Parathyroid adenoma (tissue), 2 donors: ENCODE results near the gene TMEM86A.
A peak's percentile ranks its signal among the peaks of the same experiment; 100 is the strongest.

Source experiments
- H2AFZ ChIP-seq: fragments of 300-600 bp; sonication (generic); one replicate; pipeline ENCODE4 v1.7.0; 2017; ENCODE audit warnings: antibody characterized with exemption, mild to moderate bottlenecking
- H3K27ac ChIP-seq: fragments of 300-600 bp; sonication (generic); one replicate; pipeline ENCODE4 v1.7.0; 2017
- H3K27me3 ChIP-seq: fragments of 300-600 bp; sonication (generic); one replicate; pipeline ENCODE4 v1.7.0; 2017; ENCODE audit warnings: low read length; ENCODE audit not compliant: control insufficient read depth, insufficient read depth
- H3K36me3 ChIP-seq: fragments of 300-600 bp; sonication (generic); one replicate; pipeline ENCODE4 v1.7.0; 2017; ENCODE audit warnings: low read length; ENCODE audit not compliant: control insufficient read depth, insufficient read depth
- H3K4me1 ChIP-seq: fragments of 300-600 bp; sonication (generic); one replicate; pipeline ENCODE4 v1.7.0; 2017; ENCODE audit warnings: control low read depth
- H3K4me2 ChIP-seq: fragments of 300-600 bp; sonication (generic); one replicate; pipeline ENCODE4 v1.7.0; 2017; ENCODE audit warnings: low read length
- H3K4me3 ChIP-seq: fragments of 300-600 bp; sonication (generic); one replicate; pipeline ENCODE4 v1.7.0; 2017; ENCODE audit warnings: low read depth, low read length
- H3K79me2 ChIP-seq: fragments of 300-600 bp; sonication (generic); one replicate; pipeline ENCODE4 v1.7.0; 2017; ENCODE audit warnings: control low read depth
- H3K9ac ChIP-seq: fragments of 300-600 bp; sonication (generic); one replicate; pipeline ENCODE4 v1.7.0; 2017; ENCODE audit warnings: mild to moderate bottlenecking
- H3K9me3 ChIP-seq: fragments of 300-600 bp; sonication (generic); one replicate; pipeline ENCODE4 v1.7.0; 2017; ENCODE audit warnings: low read length; ENCODE audit not compliant: control insufficient read depth
- TF ChIP-seq, protein P1 (sequence below): fragments of 300-600 bp; sonication (generic); IDR thresholded peaks from one replicate; pipeline ENCODE4 v1.7.0; 2017; ENCODE audit warnings: antibody characterized with exemption, mild to moderate bottlenecking
- donor health status: primary hyperparathyroidism.

The TMEM86A gene

DNA sequence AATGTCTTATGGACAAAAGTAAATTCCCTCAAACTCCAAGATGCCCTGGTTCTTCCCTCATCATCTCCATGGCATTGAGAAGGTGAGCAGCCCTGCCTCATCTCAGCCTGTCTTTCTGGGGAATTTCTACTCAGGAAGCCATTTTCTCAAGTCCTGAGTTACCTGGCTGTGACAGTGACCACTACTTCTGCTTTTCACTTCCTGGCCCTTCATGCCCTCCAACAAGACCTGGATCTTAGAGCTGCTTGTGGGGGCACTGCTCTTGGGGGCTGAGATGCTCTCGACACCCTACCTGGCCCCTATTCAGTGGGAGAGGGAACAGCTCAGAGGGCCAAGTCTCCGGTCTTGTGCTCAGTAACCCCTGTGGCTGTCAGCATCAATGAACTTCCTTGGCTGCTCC lies 32.9 kb downstream of the TMEM86A start:
- TF ChIP-seq, protein P1, sequence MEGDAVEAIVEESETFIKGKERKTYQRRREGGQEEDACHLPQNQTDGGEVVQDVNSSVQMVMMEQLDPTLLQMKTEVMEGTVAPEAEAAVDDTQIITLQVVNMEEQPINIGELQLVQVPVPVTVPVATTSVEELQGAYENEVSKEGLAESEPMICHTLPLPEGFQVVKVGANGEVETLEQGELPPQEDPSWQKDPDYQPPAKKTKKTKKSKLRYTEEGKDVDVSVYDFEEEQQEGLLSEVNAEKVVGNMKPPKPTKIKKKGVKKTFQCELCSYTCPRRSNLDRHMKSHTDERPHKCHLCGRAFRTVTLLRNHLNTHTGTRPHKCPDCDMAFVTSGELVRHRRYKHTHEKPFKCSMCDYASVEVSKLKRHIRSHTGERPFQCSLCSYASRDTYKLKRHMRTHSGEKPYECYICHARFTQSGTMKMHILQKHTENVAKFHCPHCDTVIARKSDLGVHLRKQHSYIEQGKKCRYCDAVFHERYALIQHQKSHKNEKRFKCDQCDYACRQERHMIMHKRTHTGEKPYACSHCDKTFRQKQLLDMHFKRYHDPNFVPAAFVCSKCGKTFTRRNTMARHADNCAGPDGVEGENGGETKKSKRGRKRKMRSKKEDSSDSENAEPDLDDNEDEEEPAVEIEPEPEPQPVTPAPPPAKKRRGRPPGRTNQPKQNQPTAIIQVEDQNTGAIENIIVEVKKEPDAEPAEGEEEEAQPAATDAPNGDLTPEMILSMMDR = no peak

DNA sequence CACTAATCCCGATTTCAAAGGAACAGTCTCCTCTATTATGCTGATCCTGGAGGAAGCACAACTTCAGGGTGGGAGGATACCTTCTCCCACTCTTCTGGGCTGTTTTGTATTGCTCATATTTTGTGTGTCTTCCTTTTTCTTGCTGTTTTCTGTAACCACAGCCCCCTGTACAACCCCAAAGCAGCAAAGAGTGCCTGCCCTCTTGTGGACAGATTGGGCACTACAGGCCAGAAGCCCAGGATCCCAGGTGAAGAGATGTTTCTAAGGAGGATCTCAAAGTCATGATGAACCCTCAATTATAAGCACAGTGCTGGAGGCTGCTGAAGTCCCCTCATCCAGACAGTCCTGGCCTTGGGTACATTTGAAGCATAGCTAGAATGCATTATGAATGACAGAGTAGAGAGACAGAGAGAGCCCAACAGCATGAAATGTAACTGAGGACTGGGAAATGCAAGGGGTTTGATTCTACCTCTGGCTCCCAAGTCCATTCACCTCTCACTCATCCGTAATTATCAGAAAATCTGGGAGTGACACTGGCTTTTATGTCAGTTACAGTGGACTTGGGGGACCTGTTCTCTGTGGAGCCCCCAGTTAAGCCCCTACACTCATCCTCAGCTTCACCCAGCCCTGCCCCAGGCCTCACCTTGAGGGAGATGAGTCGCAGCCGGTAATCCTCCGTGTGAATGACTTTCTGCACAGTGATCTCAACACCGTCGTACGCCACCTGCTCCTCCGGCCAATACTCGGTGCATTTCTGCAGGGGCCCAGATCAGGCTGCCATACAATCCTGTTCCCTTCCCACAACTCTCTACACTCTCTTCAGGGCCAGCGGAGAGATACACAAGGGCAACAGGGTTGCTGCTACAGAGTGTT lies 33.6 kb downstream of the TMEM86A start:
- Histone ChIP-seq H3K4me2 (no peak overlapping the region), H2AFZ (peak overlapping the region; percentile 53), H3K9ac (no peak overlapping the region), H3K36me3 (no peaks in the 10 kb centered on the region), H3K27me3 (no peaks in the 10 kb centered on the region), H3K79me2 (no peaks in the 10 kb centered on the region), H3K9me3 (no peaks in the 10 kb centered on the region), H3K27ac (no peak overlapping the region), H3K4me1 (no peaks in the 10 kb centered on the region), H3K4me3 (no peak overlapping the region)
- TF ChIP-seq, protein P1 = peak; percentile 89

More for the DNA sequence above, 32.9 kb downstream of the TMEM86A start:
- Histone ChIP-seq H3K4me2 (no peak overlapping the region), H3K27me3 (no peaks in the 10 kb centered on the region), H3K9me3 (no peaks in the 10 kb centered on the region), H2AFZ (no peak overlapping the region), H3K27ac (no peak overlapping the region), H3K79me2 (no peaks in the 10 kb centered on the region), H3K4me1 (no peaks in the 10 kb centered on the region), H3K36me3 (no peaks in the 10 kb centered on the region), H3K4me3 (no peak overlapping the region), H3K9ac (no peak overlapping the region)

DNA sequence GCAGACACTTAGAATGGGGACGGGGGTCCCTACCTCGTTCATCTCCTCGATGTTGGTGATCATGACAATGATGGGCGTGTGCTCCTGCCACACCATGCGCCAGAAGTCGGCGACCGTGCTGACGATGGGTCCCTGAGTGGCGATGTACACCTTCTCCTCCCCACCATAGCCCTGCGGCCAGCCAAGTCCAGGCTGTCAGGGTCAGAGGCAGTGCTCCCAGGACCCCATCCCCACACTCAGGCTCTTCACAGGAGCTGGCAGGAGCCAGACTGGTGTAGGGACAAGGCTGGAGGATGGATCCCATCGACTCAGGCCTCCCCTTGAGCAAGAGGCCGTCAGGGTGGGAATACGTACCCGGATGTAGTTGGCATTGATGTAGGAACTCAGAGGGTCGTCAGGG lies 34.6 kb downstream of the TMEM86A start:
- H3K4me3 ChIP-seq = no peak overlapping the region
- H3K4me2 ChIP-seq = no peak overlapping the region
- no peaks in the 10 kb centered on the region for H3K4me1 ChIP-seq
- no peak overlapping the region for H3K27ac ChIP-seq
- TF ChIP-seq, protein P1 = no peak
- H3K79me2 ChIP-seq = no peaks in the 10 kb centered on the region
- H3K36me3 ChIP-seq = no peaks in the 10 kb centered on the region
- no peaks in the 10 kb centered on the region for H3K27me3 ChIP-seq
- H2AFZ ChIP-seq = no peak overlapping the region
- H3K9ac ChIP-seq = no peak overlapping the region
- H3K9me3 ChIP-seq = no peaks in the 10 kb centered on the region

DNA sequence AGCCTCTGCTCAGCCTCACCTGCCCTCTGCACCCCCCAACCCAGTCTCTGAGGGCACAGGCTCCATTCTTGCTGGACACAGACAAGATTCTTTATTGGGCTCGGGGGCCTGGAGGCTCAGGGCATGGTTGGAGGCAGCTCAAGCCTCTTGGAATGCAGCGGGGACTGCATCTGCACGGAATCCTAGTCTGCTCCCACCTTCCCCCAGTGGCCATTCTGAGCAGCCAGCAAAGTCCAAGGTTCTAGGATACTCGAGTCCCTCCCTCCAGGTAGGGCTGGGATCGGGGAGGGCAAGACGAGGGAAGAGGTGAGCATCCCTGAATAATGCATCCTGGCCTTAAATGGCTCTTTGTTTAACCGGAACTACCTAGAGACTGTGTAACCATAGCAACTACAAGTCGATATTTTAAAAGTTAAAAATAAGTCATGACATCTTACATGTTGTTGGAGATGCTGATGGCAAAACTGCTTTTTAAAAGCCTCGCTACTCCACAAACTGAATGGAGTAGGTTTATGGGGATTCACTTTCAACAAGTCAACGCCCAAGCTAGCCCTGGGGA lies 38.1 kb downstream of the TMEM86A start:
- Histone ChIP-seq H3K27me3 (no peaks in the 10 kb centered on the region), H3K4me3 (no peak overlapping the region), H3K79me2 (no peaks in the 10 kb centered on the region), H3K4me1 (no peaks in the 10 kb centered on the region), H2AFZ (no peak overlapping the region), H3K9ac (no peak overlapping the region), H3K9me3 (no peaks in the 10 kb centered on the region), H3K36me3 (no peaks in the 10 kb centered on the region), H3K4me2 (no peak overlapping the region), H3K27ac (no peak overlapping the region)
- TF ChIP-seq, protein P1 = no peak
